ENCODE measurements around the gene LRRC8C.
"Not testable (repeated sequence)": the region's sequence is repeated elsewhere in the genome, so short reads cannot be mapped to it uniquely, and the experiment has no call there.

Gene LRRC8C

GRCh38 chr1:89704014-89704413 lies 71.1 kb downstream of the LRRC8C start:
- DNase-seq (ENCODE audit: low read depth) = no peak

DNA sequence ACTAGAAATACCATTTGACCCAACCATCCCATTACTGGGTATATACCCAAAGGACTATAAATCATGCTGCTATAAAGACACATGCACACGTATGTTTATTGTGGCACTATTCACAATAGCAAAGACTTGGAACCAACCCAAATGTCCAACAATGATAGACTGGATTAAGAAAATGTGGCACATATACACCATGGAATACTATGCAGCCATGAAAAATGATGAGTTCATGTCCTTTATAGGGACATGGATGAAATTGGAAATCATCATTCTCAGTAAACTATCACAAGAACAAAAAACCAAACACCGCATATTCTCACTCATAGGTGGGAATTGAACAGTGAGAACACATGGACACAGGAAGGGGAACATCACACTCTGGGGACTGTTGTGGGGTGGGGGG lies 72.0 kb downstream of the LRRC8C start:
- not testable (repeated sequence) for DNase-seq (ENCODE audit: low read depth)

DNA sequence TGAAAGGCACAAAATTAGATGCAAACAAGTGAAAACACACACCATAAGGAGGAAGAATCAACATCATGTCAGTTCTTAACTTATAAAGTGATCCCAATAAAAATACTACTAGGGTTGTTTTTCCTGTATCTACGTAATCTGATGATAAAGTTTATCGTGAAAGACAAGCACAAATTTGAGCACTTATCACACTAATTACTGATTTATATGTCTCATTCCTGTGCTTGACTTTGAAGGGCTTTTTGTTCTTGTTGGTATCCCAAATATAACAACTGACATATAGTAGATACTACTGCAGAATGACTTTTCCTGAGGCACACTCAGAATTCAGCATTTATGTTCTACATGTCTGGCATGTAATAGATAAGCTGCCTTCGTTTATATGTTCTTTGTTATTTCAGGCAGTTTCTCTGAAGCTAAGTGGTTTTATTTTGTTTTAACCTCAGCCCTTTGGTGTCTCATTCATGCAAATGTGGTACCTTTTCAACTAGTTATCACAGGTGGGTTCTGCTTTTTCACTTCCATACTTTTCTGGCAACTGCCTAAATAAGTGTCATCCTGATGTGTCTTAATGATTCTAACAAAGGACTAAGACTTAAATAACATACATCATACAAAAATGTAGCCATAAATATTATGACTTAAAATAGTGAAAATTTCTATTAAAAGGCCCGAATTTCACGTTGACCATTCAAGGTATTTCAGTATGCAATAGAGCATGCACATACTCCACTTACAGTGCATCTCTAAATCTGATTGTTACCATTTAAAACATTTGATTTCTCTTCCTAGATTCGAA lies 73.2 kb downstream of the LRRC8C start:
- peak; percentile 18 for DNase-seq (ENCODE audit: low read depth)

DNA sequence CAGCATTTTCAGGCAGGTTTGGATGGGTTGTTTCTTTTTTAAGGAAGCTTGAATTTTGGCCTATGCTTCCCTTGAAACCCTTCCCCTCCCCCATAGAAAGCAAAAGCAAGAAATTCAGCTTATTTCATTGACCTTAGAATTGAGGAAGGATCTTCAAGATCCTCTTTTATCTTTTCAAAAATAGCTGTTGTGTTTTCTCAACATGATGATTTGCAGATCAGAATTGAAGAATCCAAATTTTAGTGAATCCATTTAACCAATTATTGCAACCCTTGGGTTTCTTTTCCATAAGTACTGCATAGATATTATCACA lies 73.7 kb downstream of the LRRC8C start:
- DNase-seq (ENCODE audit: low read depth) = no peak

DNA sequence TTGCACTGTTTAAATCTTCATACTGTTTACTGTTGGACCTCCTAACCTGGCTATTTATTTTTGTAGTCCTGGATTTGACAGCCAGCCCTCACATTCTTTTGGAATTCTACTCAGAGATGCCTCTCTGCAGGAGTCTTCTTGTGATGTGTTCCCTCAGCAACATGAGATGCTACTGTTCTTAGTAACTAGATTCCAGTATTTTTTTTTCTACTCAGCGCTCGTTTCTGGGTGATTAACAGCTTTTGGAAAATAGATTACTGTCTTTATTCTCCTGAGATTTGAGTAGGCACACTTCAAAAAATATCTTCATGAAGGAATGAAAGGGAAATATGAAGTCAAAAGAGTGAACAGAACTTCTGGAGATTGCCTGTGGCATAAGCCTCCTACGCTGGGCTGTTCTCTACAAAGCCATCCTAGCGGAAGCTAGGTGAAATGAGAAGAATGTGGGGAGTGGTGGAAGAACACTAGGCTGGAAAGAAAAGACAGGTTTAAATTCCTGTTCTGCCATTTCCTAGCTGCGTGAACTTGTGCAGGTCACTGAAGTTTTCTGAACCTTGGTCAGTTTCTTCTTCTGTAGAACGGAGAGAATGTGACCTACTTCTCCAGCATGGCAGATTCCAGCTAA lies 75.9 kb downstream of the LRRC8C start:
- DNase-seq (ENCODE audit: low read depth) = peak; percentile 45

- DNase-seq (ENCODE audit: low read depth) = no peak
Measured at GRCh38 chr1:89710498-89711139, 77.7 kb downstream of the LRRC8C start.

- no peak for DNase-seq (ENCODE audit: low read depth)
Measured at GRCh38 chr1:89711140-89711778, 78.3 kb downstream of the LRRC8C start.

DNA sequence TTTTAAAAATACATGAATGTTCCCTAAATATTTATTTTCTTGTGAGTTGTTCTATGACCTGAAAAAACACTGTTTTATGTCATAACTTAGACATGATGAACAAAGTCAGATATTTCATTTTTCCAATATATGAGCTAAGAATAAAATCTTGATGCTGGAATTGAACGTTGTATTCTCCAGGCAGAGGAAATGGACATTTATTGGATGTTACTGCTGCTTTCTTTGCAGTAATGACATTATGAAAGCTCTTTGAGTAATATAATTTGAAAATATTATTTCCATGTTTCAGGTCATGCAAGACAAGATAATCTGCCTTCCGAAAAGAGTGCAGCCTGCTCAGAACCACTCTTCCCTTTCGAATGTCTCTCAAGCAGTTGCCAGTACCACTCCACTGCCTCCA lies 79.5 kb downstream of the LRRC8C start:
- no peak for DNase-seq (ENCODE audit: low read depth)

- DNase-seq (ENCODE audit: low read depth) = no peak
Measured at GRCh38 chr1:89715677-89716076, 82.8 kb downstream of the LRRC8C start.

GRCh38 chr1:89719502-89720306 lies 86.8 kb downstream of the LRRC8C start:
- DNase-seq (ENCODE audit: low read depth) = peak; percentile 35

- no peak for DNase-seq (ENCODE audit: low read depth)
Measured at GRCh38 chr1:89720839-89721238, 87.9 kb downstream of the LRRC8C start.

DNA sequence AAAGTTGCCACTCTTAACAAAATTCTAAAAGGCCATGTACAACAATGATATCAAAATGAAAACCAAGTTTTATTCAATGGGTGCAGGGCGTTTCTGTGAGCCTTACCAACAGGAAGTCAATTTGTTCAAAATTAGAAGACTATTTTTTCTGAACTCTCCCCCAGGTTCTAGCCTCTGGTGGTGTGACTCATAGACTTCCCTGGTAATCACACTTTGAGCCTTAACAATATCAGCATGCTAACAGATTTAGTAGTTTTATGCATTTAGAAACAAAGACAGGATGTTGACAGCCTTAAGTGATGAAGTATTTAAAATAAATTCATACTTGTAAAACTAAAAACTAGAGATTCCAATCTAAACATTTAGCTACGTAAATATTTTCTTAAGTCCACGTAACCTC lies 88.4 kb downstream of the LRRC8C start:
- peak; percentile 77 for DNase-seq (ENCODE audit: low read depth)

GRCh38 chr1:89723144-89723543 lies 90.2 kb downstream of the LRRC8C start:
- DNase-seq (ENCODE audit: low read depth) = no peak

DNA sequence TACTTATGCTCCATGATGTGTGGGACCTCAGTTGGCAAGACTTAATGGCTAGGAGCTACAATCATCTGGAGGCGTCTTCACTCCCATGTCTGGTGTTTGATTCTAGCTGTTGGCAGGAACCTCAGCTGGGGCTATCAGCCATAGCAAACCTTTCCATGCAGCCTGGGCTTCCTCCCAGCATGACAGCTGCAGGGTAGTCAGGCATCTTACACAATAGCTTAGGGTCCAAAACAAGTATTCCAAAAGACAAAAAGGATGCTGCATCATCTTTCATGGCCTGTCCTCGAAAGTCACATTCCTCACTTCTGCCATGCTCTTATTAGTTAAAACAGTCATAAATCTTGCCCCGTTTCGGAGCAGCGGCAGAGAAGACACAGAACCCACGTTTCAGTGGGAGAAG lies 90.9 kb downstream of the LRRC8C start:
- peak; percentile 24 for DNase-seq (ENCODE audit: low read depth)

DNA sequence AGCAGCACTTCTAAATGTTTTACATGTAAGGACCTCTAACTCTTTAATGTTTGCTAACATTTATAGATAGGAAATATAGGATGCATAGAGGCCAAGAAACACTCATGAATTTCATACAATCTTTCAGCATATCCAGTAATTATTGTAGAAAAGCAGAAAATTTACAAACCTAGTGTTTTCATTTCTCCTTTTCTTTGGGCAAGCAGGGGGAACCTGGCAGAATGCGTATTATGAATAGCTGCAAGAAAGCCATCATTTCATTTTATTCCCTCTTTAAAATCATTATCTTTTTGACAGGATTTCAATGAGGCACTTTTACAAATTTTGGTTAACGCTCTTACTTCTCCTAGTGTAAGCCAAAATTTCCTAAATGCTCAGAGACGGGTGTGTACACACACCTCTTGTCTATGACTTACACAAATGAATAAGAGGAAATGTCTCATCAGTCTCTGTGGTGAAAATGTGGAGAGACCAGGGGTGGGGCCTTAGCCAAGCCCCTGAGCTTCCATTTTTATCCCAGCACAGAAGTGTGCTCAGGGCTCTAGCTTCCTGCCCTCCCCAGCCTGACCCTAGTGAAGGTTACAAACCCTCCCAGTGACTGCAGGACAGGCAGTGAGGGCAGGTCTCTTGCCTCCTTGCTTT lies 91.6 kb downstream of the LRRC8C start:
- DNase-seq (ENCODE audit: low read depth) = peak; percentile 56

DNA sequence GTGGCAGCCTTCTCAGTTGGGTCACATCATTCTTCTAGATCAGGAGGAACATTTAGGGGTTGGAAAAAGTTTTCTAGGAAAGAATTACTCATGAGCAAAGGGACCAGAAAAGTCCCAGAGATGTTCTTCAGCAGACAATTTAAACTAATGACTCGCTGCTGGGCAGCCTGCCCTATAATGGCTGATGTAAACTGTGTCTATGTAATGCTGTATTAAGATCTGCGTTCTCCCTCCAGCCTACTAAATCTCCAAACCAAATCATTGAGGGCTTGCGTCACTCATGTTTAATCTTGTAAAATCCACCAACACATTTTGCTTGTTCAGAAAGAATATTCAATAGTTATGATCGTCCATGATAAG lies 92.1 kb downstream of the LRRC8C start:
- DNase-seq (ENCODE audit: low read depth) = peak; percentile 95

DNA sequence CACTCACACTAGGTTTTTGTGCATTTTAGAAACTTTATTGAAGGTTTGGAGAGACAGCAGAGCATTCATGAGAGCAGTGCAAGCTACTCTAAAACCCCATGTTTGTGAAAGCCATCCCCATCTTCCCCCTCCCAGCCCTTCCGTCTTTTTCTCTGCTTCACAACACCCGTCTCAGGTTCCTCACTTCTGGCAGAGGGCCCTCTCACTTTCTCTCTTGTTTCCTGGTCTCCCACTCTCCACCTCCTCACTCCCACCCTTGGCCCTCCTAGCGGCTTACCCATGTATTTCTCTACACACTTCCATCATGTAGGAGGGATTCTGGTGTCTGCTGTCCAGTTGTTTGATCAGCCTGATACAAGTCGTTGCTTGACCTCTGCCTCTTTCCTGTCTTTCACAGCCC lies 92.7 kb downstream of the LRRC8C start:
- no peak for DNase-seq (ENCODE audit: low read depth)

- DNase-seq (ENCODE audit: low read depth) = no peak
Measured at GRCh38 chr1:89727517-89728312, 94.8 kb downstream of the LRRC8C start.

DNA sequence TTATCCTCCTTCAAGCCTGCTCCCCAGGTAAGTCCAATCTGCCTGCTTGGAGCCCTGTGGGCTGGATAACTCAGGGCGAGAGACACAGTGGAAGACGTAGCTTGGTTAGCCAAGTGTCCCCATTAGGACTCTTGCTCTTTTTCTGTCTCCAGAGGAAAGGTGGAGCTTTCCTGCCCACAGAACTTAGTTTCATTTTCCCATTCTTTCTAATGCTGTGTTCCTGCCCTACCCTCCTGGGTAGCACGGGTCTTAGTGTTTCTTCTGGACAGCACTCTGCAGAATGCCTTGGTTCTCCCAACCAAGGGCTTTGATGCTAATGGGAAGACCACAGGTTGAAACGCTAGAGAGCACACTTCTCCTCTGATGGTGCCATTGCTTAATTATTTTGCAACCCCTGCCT lies 95.5 kb downstream of the LRRC8C start:
- no peak for DNase-seq (ENCODE audit: low read depth)

DNA sequence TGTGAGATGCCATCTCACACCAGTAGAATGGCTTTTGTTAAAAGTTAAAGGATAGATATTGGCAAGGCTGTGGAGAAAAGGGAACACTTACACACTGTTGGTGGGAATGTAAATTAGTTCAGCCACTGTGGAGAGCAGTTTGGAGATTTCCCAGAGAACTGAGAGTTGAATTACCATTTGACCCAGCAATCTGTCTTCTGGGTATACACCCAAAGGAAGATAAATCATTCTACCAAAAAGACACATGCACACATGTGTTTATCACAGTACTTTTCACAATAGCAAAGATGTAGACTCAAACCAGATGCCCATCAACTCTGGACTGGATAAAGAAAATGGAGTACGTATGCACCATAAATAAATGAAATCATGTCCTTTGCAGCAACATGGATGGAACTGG lies 99.3 kb downstream of the LRRC8C start:
- no peak for DNase-seq (ENCODE audit: low read depth)

All from iris pigment epithelial cell (primary cell).